Measurements from ENCODE around the gene GAS2. TPM values are rescaled to one million over a fixed set of nuclear protein-coding genes. Genes with fewer than 3 reads are reported as not detected.

GAS2 gene
- polyA plus RNA-seq, 1 donor from 2014 or later, result 3.4 TPM

DNA sequence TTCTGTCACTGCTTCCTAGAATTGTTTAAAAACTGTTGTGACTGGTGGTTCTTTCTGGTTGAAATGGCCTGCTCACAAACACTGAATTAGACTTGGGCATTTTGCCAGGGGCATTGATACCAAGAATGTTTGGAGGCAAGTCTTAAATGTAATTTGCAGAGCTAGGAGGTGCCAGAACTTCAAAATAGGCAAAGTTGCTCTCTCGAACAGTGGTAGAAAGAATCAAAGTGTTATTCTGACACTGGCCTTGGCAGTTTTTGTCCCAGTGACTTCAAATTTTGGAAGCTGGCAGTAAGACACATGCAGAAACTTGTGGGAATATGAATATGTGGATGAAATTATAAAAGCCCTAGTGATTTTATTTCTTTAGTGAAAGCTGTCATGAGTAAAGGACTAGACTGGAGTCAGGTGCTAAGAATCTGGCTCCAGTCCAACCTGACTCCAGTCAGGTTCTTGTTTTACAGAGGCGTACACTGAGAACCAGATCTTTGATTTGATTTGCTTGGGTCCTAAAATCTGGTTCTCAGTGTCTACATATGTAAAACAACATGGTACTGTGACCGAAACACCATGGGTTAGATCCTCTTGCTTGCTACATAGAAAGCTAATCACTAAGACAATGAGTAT is 142.3 kb downstream of the GAS2 start:
- H3K9me3 Mint-ChIP-seq, result no peaks in the 10 kb centered on the region

DNA sequence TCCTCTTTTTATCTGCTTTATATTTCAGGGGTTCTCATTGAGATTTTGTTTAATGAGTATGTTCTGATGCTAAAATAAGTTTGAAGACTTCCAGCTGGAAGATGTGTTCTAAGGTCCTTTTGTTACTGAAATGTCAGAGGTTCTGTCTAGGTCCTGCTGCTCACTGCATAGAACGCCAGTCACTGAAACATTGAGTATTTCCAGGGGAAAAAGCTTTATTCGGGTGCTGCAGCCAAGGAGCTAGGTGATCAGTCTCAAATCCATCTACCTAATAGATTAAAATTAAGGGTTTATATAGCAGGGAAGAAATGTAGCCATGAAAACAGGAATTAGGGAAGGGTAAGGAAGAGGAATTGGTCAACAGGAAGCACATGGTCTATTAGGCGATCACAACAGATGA is 143.5 kb downstream of the GAS2 start:
- no peaks in the 10 kb centered on the region for H3K27me3 Mint-ChIP-seq
- peaks cover 12 to 14% (median 14%) of the 10 kb centered on the region in 3 donors for H3K4me1 Mint-ChIP-seq
- no peak overlapping the region for H3K27ac Mint-ChIP-seq
- peaks cover 0 to 4% (median 0%) of the 10 kb centered on the region in 3 donors for H3K9me3 Mint-ChIP-seq
- no peak overlapping the region for H3K4me3 Mint-ChIP-seq
- peaks cover 3% of the 10 kb centered on the region for H3K36me3 Mint-ChIP-seq

More for the DNA sequence above, 142.3 kb downstream of the GAS2 start:
- Mint-ChIP-seq H3K27ac (peak overlapping the region in 1 of 3 donors; percentile 11), H3K27me3 (no peaks in the 10 kb centered on the region), H3K4me3 (no peak overlapping the region), H3K4me1 (peaks cover 12 to 14% (median 14%) of the 10 kb centered on the region in 3 donors), H3K36me3 (peaks cover 3% of the 10 kb centered on the region)

DNA sequence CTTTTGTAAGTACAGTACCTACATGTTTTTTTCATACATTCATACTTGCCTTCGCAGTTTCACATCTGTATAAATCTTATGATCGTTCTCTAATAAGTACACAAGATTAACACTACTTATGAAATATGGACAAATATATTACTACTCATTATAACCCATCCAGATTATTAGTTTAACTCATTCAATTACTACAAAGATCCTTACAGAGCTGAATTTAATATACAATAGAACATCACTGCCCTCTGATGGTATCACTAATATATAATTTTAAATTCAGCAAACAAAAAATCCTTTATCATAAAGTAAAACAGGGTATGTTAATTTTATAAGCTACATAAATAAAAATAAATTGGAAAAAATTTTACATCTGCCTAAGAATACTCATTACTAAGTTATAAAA is 155.8 kb downstream of the GAS2 start:
- H3K36me3 Mint-ChIP-seq, result peaks cover 11% of the 10 kb centered on the region
- H3K4me3 Mint-ChIP-seq, result no peak overlapping the region
- H3K27ac Mint-ChIP-seq, result no peak overlapping the region
- H3K27me3 Mint-ChIP-seq, result no peaks in the 10 kb centered on the region
- H3K9me3 Mint-ChIP-seq, result no peaks in the 10 kb centered on the region
- H3K4me1 Mint-ChIP-seq, result peaks cover 0 to 3% (median 0%) of the 10 kb centered on the region in 3 donors

DNA sequence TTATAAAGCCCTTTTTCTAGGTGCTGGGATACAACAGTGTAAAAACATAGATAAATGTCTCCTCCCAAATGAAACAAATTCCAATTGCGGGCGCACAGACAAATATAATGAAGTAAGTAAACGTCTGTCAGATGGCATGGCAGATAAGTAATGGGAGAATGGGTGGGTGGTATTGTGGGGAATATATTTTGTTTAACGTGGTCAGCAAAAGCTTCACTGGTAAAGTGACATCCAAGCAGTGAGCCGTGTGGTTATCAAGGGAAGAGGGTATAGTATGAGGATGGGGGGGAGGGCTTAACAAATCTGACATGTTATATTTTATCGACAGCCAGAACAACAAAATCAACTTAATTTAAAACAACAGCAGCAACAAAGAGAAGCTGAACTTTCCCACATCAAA is 162.0 kb downstream of the GAS2 start:
- Mint-ChIP-seq H3K36me3 (peaks cover 3% of the 10 kb centered on the region), H3K27ac (peak overlapping the region in 2 of 3 donors; percentile 39 to 57)

DNA sequence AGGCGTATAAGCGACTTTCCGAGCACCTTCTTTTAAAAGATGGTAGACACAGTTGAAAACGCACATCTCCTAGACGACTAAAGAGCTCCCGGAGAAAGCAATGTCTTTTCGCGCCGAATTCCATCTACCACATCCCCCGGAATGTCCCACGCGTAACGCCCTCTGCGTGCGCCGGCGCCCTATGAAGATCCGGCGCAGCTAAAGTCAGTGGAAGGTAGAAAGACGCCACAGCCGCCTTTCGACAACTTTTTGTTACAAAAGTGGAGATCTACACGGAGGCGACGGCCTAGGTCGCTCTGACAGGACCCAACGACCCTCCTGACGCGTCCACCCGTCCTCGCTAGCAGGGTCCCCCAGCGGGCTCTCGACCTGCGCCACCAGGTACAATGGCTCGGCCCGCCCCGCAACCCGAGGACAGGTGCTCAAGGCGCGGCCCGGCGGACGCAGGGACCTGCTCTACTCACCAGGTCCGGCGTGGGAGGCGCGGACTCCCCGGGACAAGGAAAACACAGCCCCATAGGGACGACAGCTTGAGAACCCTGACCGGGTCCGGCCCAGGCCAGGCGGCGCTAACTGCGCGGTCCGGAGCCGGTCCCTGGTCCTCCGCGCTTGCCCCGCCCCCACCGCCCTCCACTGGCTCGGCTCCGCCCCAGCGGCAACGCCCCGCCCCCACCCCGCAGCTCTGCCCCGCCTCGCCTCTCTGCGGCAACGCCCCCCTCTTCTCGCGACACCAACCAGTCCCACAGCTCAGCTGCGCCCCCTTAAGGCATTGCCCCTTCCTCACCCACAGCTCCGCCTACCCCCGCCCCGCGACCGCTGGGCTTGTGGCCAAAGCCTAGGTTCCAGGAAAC is 163.0 kb downstream of the GAS2 start, which contains the start of gene SVIP:
SVIP (minus strand) TSS at position 571 of the 851 bp plus-strand sequence; CDS start at position 518, 53 bp downstream.
- H3K36me3 Mint-ChIP-seq, result no peaks in the 10 kb centered on the region
- H3K4me3 Mint-ChIP-seq, result peak within 1 kb of the TSS; percentile 93 to 97 (median 96)
- H3K27me3 Mint-ChIP-seq, result no peaks in the 10 kb centered on the region
- H3K27ac Mint-ChIP-seq, result peak within 1 kb of the TSS; percentile 79 to 91 (median 88)
- H3K9me3 Mint-ChIP-seq, result no peaks in the 10 kb centered on the region
- H3K4me1 Mint-ChIP-seq, result peaks cover 4 to 10% (median 9%) of the 10 kb centered on the region in 3 donors

More for the DNA sequence above, 162.0 kb downstream of the GAS2 start:
- H3K4me3 Mint-ChIP-seq, result peak overlapping the region; percentile 59 to 97 (median 96)
- H3K9me3 Mint-ChIP-seq, result no peaks in the 10 kb centered on the region
- H3K27me3 Mint-ChIP-seq, result no peaks in the 10 kb centered on the region
- peaks cover 7 to 10% (median 9%) of the 10 kb centered on the region in 3 donors for H3K4me1 Mint-ChIP-seq

DNA sequence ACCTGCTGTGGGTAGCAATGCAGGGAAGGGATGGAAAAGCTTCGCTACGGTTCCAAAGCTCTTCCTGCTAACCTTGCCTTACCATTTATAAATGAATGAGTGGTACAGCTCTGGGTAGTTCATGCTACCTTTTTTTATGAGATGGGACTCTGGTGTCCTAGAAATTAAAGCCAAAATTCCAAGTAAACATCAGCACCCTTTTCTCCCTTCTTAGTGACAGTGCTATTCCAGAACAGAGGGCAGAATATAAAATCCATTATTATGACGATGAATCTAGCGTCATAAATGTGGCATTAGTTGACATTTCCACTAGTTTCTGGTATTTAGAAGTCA is 163.6 kb downstream of the GAS2 start:
- Mint-ChIP-seq H3K36me3 (no peaks in the 10 kb centered on the region), H3K4me1 (peaks cover 4 to 10% (median 9%) of the 10 kb centered on the region in 3 donors), H3K4me3 (peak overlapping the region; percentile 93 to 97 (median 96)), H3K27me3 (no peaks in the 10 kb centered on the region), H3K27ac (peak overlapping the region; percentile 53 to 91 (median 79)), H3K9me3 (no peaks in the 10 kb centered on the region)

DNA sequence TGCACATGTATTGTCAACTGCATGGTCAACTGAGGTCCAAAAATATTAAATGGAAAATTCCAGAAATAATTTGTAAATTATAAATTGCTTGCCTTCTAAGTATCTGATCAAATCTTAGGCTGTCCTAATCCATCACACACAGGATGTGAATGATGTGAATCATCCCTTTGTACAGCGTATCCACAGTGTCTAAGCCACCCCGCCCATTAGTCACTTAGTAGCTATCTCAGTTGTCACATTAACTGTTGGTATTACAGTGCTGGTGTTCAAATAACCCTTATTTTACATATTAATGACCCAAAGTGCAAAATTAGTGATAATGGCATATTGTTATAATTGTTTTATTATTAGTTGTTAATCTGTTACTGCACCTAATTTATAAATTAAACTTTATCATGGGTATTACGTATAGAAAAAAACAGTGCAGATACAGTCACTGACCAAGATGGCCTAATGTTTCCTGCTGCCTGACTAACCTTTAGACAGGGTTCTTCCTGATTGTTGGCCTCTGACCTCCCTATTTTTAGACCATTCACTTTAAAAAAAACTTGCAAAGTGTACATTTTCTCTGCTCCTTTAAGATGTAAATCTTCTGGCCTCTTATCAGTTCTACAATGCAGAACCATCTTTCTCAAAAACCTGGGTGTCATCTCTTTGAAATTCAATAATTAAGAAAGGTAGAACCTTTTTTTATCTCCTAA is 166.1 kb downstream of the GAS2 start:
- H3K27me3 Mint-ChIP-seq, result no peaks in the 10 kb centered on the region
- H3K27ac Mint-ChIP-seq, result peak overlapping the region in 1 of 3 donors; percentile 26
- H3K4me3 Mint-ChIP-seq, result no peak overlapping the region
- peaks cover 4 to 10% (median 8%) of the 10 kb centered on the region in 3 donors for H3K4me1 Mint-ChIP-seq
- no peaks in the 10 kb centered on the region for H3K9me3 Mint-ChIP-seq
- peaks cover 2% of the 10 kb centered on the region for H3K36me3 Mint-ChIP-seq

DNA sequence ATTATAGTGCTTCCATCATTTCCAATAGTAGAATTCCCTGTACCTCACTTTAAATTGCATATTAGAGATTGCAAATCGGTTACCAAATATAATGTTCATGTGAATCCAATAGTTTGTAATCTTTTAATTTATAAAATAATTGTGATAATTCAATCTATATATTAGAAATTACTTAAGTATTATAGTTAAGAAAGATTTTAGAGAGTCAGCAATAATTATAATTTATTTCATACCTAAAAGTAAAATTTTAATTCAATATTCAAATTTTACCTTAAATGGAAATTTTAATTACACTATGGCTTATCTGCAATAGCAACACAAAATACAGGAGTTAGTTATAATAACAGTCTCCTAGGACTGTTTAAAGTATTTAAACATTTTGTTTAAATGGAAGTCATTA is 180.3 kb downstream of the GAS2 start:
- Mint-ChIP-seq H3K4me3 (no peak overlapping the region), H3K27me3 (no peaks in the 10 kb centered on the region), H3K36me3 (peaks cover 3% of the 10 kb centered on the region), H3K9me3 (peaks cover 0 to 4% (median 0%) of the 10 kb centered on the region in 3 donors), H3K4me1 (peaks cover 0 to 2% (median 0%) of the 10 kb centered on the region in 3 donors), H3K27ac (no peak overlapping the region)

DNA sequence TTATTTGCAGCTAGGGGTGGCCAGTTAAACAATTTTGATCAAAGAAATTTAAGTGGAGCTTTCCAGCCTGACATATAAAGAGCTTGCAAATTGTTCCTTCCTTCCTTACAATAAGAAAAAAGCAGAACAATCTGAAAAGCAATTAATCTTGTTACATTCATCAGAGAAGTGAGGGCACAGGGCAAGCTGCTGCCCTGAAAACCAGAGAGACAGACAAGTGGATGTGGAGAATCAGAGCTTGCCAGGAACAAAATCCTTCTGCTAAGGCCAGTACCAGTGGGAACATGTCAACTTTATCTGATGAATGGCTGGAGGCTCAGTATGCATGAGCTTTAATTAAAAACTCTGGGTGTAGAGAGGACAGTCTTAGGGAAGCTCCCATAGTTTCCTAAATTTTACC is 185.1 kb downstream of the GAS2 start:
- H3K27me3 Mint-ChIP-seq, result peaks cover 1% of the 10 kb centered on the region
- H3K4me1 Mint-ChIP-seq, result no peaks in the 10 kb centered on the region
- H3K9me3 Mint-ChIP-seq, result peaks cover 0 to 4% (median 2%) of the 10 kb centered on the region in 3 donors
- no peak overlapping the region for H3K27ac Mint-ChIP-seq
- no peaks in the 10 kb centered on the region for H3K36me3 Mint-ChIP-seq
- H3K4me3 Mint-ChIP-seq, result no peak overlapping the region

DNA sequence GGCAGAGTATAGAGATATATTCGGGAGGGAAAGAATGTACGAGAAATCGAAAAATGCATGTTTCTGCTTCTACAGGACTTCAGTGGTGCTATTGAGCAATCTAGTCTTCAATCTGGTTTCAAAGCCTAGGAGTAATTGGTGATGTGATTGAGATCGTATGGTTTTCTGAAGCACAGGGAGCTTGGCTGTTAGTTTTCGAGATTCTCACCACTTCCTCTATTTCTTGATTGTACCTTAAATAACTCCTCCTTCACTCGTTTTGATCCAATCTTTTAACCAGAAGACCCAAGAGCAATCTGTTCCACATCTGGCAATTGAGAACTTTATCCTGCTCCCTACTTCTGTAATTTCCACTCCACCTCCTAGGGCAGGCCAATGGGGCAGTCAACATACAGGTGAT is 193.3 kb downstream of the GAS2 start:
- Mint-ChIP-seq H3K9me3 (peaks cover 0 to 4% (median 0%) of the 10 kb centered on the region in 3 donors), H3K27ac (peak overlapping the region in 1 of 3 donors; percentile 34), H3K36me3 (no peaks in the 10 kb centered on the region), H3K4me1 (no peaks in the 10 kb centered on the region), H3K27me3 (no peaks in the 10 kb centered on the region), H3K4me3 (no peak overlapping the region)

DNA sequence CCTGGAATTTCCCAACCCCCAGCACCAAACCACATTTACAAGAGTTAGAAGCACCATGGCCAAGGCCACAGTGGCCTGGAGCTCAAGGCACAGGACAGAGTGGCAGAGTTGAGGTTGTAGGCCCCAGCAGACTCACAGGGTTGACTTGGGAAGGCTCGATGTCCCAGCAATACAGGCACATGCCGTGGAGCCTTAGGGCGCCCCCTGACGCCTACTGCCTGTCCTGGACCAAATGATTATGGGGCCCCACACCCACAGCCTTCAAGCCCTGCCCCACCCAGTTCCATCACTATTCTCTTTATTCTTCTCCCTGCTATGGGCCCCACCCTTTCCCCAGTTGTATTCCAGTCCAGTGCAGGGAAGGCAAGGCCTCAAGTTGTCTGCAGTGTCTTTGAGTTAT is 193.8 kb downstream of the GAS2 start, which contains the start of gene CCDC179:
CCDC179 (minus strand) TSS at position 234 of the 400 bp plus-strand sequence; CDS start at position 181, 53 bp downstream.
- H3K27ac Mint-ChIP-seq, result peak within 1 kb of the TSS in 1 of 3 donors; percentile 34
- no peaks in the 10 kb centered on the region for H3K36me3 Mint-ChIP-seq
- H3K9me3 Mint-ChIP-seq, result peaks cover 0 to 4% (median 0%) of the 10 kb centered on the region in 3 donors
- no peak within 1 kb of the TSS for H3K4me3 Mint-ChIP-seq
- H3K27me3 Mint-ChIP-seq, result no peaks in the 10 kb centered on the region
- H3K4me1 Mint-ChIP-seq, result no peaks in the 10 kb centered on the region

Other genes starting within 250 kb of the GAS2 start
- 16.1 TPM for gene FANCF, start 40.8 kb upstream of the GAS2 start, polyA plus RNA-seq
- gene SVIP, start 163.2 kb downstream of the GAS2 start, polyA plus RNA-seq, result 38.2 TPM
- gene CCDC179, start 193.9 kb downstream of the GAS2 start, polyA plus RNA-seq, result not detected